HS-5 (cell line): Measurements from ENCODE around the gene KCNJ14.

ENCODE experiments used
- DNase-seq: peaks from one replicate; pipeline ENCODE4 v3.0.0-alpha.2; 2012; ENCODE audit warnings: low read depth

KCNJ14 gene

DNA sequence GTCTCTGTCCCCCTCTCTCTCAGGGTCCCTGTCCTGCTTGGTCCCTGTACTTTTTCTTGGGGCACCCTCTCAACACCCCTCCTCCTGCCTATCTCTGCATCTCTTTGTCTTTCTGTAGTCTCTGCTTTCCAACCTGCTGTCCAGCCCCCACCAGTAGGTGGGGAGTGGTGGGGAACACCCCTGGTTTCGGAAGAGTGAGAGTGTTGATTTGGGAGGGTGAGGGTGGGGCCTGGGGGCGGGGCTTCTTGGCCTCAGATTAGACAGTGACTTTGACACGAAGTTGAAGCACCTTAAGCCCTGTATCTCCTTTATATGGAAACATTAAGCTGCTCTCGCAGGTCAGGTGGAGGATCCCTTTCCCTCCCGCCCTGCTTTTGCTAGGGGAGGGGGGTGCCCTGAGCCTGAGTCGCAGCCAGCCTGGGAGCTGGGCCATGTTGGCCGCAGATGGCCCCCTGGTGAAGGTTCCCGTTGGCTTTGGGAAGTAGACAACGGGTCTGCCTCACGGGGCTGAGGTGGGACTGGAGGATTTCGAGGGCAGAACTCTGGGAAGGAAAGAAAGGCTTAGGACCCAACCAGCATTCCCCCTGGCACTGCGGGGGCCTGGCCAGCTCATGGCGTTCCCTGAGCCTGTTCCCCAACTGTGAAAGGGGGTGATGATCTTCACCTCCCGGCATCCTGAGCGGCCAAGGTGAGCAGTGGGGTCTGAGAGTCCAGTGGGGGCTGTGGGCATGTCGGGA lies at the start of gene KCNJ14:
KCNJ14 (plus strand) TSS at position 404 of the 737 bp plus-strand sequence. CDS start 6,151 bp downstream, outside the sequence.
- DNase-seq = no peak

DNA sequence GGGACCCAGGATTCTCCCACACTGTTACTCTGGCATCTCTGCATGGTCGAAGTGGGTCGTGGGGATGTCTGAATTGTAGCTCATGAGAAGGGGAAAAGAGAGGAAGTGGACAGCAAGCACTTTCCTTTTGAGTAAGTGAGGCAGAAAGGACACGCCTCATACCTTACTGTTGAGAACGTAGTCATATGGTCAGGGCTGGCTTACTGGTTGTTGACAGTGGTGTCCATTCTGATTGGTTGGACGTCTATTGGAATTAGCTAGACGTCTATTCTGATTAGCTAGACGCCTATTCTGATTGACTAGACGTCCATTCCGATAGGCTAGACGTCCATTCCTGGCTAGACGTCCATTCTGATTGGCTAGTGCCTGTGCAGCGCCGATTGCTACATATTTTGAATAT lies 49.5 kb upstream of the KCNJ14 start:
- DNase-seq = no peak

DNA sequence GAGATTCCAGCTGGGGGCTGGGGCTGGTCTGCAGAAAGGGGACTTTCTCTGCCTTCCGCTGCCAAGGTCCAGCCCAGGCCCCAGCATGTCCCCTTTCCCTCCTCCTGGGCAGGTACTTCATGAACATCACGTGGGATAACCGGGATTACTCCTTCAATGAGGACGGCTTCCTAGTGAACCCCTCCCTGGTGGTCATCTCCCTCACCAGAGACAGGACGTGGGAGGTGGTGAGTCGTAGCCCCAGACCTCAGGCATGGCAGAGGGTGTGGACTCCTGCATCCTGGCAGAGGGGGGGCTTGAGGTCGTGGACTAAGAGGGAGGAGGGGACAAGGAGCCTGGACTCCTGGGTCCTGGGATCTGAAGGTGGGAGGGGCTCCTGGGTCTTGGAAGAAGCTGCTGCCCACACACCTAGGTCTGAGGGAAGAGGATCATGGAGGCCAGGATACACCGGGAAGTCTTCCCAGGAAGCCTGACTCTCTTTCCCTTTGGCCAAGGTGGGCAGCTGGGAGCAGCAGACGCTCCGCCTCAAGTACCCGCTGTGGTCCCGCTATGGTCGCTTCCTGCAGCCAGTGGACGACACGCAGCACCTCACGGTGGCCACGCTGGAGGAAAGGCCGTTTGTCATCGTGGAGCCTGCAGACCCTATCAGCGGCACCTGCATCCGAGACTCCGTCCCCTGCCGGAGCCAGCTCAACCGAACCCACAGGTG lies 41.3 kb upstream of the KCNJ14 start:
- DNase-seq = no peak

DNA sequence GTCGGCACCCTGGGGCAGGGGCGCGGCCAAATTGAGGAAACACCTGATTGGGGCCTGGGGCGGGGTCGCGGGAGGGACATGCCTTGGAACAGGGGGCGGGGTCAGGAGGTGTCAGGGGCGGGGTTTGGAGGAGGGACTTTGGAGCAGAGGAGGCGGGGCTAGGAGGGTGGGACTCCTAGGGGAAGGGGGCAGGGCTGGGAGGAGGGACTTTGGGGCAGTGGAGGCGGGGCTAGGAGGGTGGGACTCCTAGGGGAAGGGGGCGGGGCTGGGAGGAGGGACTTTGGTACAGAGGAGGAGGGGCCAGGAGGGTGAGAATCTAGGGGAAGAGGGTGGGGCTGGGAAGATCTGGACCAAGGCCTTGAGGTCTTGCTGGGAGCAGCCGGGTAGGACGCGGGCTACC lies 40.0 kb upstream of the KCNJ14 start:
- no peak for DNase-seq

DNA sequence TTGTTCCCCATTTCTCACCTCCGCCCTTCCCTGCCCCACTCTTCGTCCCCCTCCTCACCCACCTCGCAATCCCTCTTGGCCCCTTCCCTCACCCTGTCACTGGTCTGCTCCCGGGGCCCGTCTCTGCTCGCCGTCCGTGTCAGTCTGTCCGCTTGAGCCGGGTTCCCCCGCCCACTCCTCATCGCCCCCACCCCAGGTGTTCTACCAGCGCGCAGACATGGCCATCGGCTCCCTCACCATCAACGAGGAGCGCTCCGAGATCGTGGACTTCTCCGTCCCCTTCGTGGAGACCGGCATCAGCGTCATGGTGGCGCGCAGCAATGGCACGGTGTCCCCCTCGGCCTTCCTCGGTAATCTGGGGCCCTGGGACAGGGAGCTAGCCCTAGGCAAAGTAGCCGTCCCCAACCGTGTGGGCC lies 39.6 kb upstream of the KCNJ14 start:
- DNase-seq = no peak

DNA sequence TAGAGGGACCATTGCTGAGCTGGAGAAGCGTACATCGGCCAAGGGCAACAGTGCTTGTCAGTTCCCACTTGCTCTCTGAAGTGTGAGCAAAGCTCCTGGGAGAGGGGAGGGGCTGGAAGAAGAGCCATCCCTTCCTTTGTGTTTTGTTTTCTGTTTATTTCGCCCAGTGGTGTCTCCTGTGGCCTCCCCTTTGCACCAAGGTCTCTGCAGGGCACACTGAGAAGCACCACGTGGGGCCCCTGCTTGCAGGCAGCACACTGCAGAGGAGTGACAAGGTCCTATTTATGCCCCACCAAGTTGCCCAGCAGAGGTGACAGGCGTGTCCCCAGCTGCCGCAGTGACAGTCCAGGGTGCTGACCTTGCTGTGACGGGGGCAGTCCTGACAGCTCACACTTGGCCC lies 38.0 kb upstream of the KCNJ14 start:
- DNase-seq = no peak

DNA sequence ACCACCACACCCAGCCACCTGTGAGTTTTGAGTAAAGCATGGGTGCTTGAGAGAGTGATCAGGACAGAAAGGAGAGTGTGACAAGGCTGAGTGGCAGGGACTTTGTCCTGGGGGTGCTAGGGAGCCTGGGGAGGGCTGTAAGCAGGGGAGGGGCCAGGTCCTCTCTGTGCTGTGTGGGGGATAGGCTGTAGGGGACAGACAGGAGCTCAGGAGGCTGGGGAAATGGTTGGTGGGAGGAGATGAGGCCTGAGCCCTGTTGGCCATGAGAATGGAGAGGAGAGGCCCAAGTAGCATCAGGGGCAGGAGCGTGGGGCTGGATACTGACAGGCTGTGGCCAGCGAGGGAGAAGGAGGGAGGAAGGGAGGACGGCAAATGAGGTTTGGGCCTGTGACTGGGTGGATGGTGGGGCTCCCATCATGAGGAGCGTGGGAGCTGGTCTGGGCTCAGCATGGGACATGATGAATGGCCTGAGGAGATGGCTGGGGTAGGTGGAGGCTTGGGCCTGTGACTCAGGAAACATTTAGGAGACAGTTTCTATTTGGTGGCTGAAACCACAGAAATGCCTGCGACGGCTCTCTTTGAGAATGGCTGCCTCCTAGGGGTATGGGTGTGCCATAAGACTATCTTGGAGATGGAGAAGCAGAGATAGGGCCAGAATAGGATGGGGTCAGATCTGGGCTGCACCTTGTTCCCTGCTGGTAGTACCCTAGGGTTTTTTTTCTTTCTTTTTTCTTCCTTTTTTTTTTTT lies 36.9 kb upstream of the KCNJ14 start:
- DNase-seq = no peak

DNA sequence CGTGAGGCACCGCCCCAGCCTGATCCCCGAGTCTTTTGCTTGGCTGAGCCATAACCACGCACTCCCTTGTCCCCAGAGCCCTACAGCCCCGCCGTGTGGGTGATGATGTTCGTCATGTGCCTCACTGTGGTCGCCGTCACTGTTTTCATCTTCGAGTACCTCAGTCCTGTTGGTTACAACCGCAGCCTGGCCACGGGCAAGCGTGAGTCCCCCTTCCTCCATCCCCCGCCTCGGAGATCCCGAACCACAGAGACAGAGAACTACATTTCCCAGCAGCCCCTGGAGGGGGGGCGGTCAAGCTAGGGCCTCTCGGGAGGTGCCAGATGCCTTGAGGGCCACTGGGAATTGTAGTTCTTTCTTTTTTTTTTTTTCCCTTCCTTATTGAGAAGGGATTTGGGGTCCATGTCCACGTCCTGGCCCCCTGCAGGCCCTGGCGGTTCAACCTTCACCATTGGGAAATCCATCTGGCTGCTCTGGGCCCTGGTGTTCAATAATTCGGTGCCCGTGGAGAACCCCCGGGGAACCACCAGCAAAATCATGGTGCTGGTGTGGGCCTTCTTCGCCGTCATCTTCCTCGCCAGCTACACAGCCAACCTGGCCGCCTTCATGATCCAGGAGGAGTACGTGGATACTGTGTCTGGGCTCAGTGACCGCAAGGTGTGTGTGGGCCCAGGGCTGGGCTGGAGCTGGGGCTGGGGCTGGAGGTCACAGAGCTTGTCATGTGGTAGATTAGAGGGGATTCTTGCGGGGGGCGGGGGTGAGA lies 36.0 kb upstream of the KCNJ14 start:
- no peak for DNase-seq

DNA sequence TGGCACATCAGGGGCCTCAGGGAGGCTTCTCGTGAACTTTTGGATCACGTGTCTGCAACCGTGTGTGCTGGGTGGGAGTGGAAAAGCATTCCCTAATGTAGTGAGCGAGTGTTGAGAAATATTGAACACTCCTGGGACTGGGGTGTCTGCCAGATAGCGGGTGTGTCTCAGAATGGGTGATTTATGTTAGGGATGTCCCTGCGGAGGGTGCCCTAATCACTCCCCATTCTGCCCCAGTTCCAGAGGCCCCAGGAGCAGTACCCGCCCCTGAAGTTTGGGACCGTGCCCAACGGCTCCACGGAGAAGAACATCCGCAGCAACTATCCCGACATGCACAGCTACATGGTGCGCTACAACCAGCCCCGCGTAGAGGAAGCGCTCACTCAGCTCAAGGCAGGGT lies 33.8 kb upstream of the KCNJ14 start:
- no peak for DNase-seq

DNA sequence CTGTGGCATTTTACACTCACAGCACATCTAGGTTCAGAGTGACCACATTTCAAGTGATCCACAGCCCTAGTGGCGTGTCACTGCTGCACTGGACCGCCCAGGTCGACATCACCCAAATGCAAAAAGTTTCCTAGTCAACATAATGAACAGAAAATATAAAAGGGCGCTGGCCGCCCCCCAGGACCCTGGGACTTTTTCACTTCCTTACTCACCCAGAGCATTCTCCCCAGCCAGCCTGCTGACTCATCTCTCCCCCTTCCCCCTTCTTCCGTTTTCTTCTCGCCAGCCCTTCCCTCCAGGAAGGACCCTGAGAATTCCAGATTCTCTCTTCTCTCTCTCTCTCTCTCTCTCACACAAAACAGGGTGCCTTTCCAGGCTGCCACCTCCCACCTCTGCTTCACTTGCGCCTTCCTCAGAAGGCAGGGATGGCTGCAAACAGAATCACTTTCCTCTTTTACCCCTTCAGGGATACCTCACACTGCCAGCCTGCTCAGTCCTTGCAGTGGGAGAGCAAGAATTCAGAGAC lies 30.6 kb upstream of the KCNJ14 start:
- DNase-seq = no peak

DNA sequence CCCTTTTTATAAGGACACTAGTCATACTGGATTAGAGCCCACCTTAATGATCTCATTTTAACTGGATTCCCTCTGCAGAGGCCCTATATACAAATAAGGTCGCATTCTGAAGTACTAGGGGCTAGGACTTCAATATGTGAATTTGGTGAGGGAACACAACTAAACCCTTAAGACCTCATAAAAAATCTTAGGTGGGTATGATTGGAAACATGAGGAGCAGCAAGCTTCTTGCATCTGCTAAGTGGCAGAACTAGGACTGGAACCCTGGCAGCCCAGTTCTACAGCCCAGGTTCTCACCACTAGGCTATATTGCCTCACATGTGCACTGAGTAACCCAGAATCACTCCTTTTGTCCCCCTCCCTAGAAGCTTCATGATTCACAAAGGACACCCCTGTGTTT lies 26.7 kb upstream of the KCNJ14 start:
- DNase-seq = no peak

DNA sequence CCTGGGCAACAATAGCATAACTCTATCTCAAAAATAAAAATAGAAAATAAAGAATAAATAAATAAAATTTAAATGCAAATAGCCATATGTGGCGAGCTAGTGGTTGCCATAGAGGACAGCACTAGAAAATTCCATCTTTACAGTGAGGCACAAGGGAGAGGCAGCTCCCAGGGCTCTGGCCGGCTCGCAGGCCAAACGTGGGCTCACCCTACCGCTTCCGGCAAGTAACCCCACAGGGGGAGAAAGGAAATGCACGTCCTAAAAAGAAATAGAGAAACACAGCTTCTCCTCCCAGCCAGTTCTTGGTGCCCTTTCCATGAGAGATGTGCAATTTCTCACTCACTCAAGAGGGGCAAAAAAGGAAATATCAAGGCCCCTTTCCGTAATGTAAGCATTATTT lies 22.0 kb upstream of the KCNJ14 start:
- DNase-seq = no peak

DNA sequence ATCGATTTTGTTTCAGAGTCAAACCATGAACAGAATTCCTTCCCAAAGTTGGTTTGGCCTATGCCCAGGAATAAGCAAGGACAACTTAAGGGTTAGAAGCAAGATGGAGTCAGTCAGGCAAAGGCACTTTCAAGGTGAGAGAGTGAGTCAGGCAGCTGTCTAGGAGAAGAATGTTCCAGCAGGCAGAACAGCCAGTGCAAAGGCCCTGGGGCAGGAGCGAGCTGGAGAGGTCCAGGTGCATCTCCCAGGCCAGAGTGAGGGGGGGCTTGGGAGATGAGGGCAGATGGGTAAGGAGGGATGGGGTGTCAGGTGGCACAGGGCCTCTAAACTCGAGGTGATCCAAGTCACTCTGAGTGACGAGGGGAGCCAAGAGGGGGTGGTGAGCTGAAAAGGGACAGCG lies 18.8 kb upstream of the KCNJ14 start:
- DNase-seq = no peak

DNA sequence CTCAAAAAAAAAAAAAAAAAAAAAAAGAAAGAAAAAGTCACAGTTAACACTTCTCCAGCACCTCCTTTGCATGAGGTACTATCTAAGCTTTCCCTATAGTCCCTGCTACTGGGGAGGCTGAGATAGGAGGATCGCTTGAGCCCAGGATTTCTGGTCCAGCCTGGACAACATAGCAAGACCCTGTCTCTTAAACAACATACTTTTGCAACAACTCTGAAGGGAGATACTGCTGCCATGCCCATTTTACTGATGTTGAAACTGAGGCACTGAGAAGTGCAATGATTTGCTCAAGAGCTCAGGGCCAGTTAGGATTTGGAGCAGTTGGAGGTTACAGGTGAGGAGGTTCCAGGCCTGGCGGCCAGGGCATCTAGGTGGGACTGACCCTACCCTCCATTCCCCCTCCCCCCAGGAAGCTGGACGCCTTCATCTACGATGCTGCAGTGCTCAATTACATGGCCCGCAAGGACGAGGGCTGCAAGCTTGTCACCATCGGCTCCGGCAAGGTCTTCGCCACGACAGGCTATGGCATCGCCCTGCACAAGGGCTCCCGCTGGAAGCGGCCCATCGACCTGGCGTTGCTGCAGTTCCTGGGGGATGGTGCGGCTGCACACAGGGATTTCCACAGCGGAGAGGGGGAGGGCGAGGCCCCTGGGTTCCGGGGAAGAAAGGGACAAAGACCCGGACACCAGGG lies 13.9 kb upstream of the KCNJ14 start:
- no peak for DNase-seq

DNA sequence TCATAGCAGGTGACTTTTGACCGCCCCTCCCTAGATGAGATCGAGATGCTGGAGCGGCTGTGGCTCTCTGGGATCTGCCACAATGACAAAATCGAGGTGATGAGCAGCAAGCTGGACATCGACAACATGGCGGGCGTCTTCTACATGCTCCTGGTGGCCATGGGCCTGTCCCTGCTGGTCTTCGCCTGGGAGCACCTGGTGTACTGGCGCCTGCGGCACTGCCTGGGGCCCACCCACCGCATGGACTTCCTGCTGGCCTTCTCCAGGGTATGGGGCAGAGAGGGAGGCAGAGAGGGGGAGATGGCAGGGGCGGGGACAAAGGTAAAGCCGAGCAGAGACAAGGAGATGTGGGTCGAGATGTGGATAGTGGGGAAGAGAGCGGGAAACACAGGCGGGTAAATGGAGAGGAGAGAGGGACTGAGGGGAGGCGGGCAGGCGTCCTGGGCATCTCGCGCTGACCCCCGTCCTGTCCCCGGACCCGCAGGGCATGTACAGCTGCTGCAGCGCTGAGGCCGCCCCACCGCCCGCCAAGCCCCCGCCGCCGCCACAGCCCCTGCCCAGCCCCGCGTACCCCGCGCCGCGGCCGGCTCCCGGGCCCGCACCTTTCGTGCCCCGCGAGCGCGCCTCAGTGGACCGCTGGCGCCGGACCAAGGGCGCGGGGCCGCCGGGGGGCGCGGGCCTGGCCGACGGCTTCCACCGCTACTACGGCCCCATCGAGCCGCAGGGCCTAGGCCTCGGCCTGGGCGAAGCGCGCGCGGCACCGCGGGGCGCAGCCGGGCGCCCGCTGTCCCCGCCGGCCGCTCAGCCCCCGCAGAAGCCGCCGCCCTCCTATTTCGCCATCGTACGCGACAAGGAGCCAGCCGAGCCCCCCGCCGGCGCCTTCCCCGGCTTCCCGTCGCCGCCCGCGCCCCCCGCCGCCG lies 13.0 kb upstream of the KCNJ14 start:
- no peak for DNase-seq

DNA sequence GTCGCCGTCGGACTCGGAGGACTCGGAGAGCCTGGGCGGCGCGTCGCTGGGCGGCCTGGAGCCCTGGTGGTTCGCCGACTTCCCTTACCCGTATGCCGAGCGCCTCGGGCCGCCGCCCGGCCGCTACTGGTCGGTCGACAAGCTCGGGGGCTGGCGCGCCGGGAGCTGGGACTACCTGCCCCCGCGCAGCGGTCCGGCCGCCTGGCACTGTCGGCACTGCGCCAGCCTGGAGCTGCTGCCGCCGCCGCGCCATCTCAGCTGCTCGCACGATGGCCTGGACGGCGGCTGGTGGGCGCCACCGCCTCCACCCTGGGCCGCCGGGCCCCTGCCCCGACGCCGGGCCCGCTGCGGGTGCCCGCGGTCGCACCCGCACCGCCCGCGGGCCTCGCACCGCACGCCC lies 12.1 kb upstream of the KCNJ14 start:
- DNase-seq = no peak

DNA sequence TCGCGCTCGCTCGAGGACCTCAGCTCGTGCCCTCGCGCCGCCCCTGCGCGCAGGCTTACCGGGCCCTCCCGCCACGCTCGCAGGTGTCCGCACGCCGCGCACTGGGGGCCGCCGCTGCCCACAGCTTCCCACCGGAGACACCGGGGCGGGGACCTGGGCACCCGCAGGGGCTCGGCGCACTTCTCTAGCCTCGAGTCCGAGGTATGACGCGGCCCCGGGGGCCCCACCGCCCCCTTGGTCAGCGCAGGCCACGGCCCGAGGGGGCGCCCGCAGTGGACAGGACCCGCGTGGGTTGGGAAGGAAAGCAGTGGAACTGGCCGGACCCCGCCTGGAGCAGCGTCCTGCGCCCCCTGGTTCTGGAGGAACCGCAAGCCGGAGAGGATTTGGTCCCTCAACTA lies 11.6 kb upstream of the KCNJ14 start:
- no peak for DNase-seq

DNA sequence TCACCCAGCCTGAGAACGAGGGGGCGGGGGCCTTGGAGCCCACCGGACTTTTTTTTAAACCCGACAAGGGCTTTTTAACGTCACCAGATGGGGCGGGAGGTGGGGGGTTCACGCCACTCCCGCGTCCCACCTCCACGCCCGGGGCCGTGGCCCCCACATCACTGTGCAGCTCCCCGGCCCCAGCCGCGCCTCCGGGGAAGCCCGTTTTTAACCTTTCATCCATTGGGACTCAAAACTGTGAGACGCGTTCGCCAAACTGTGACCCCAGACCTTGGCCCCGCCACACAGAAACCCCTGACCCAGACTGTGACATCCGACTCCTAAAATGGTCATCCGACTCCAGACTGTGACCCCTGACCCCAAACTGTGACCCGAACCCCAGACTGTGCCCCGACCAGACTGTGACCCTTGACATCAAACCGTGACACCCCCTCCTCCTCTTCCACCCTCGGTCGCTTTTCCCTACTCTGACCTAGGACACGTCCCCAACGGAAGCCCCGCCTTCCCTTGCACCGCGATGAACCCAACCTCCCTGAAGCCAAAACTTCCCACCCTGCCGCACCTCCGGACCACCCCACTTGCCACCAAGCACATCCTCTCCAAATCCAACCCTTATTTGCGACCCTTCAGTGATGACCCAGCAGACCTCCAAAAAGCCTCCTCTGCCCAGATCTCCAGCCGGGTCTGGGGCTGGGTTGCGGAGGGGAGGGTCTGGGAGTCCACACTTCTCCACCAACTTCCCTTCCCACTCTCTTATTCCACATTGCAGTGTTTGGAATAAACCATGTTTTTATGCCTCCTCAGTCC lies 11.0 kb upstream of the KCNJ14 start:
- no peak for DNase-seq

DNA sequence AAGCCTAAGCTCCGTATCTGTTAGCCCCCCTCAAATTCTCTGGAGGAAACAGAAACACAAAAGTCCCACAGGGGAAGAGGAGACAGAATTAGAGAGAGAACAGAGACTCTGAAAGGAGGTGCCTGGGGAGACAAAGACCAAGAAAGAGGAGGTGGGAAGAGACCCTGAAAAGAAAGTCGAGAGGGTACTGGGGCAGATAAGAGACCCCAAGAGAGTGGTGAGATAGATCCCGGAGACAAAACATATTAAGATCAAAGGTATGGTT lies 10.5 kb upstream of the KCNJ14 start:
- DNase-seq = no peak

DNA sequence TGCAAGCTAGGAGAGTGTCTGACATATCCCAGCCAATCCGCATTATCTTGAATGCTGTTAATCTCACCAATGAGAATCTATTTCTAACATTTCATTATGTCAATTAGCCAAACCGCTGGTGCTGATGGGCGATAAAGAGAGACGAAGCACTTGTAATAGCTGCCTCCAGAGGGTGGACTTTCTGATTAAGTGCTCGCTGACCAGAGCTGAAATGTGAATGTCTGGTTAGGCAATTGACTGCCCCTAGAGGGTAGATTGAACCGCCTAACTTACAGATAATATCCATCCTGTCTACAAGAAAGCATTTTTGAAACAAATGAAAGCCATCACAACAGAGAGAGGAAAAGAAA lies 10.1 kb upstream of the KCNJ14 start:
- DNase-seq = no peak
